OCI-LY1 (cell line): ENCODE results near the gene FKBP1A.

Experiments
- H2AFZ ChIP-seq: fragments of 200-600 bp; sonication (generic), shearing (Covaris generic); 2 replicates; pipeline ENCODE4 v1.6.0; 2014; ENCODE audit warnings: antibody characterized with exemption, mild to moderate bottlenecking, low read length
- H3F3A ChIP-seq: fragments of 200-600 bp; sonication (generic), shearing (Covaris generic); 2 replicates; pipeline ENCODE4 v1.6.0; 2014; ENCODE audit warnings: mild to moderate bottlenecking, antibody characterized with exemption, low read length, moderate library complexity; ENCODE audit not compliant: insufficient read depth
- H3K27ac ChIP-seq: fragments of 200-600 bp; sonication (generic); 2 replicates; pipeline ENCODE4 v1.5.1; 2014; ENCODE audit warnings: low read length, mixed run types, mild to moderate bottlenecking, low read depth; ENCODE audit not compliant: poor library complexity, severe bottlenecking
- H3K27me3 ChIP-seq: fragments of 200-600 bp; sonication (generic); 2 replicates; pipeline ENCODE4 v1.6.0; 2014; ENCODE audit warnings: antibody characterized with exemption, mild to moderate bottlenecking, low read length, moderate library complexity; ENCODE audit not compliant: insufficient read depth
- H3K36me3 ChIP-seq: fragments of 200-600 bp; sonication (generic); 2 replicates; pipeline ENCODE4 v1.6.1; 2014; ENCODE audit warnings: mild to moderate bottlenecking, antibody characterized with exemption, low read length, moderate library complexity, mixed read lengths; ENCODE audit not compliant: insufficient read depth
- H3K4me1 ChIP-seq: fragments of 200-600 bp; sonication (generic); 2 replicates; pipeline ENCODE4 v1.5.1; 2014; ENCODE audit warnings: mild to moderate bottlenecking, low read length, moderate library complexity; ENCODE audit not compliant: insufficient read depth, severe bottlenecking
- H3K4me2 ChIP-seq: fragments of 200-600 bp; sonication (generic), shearing (Covaris generic); 2 replicates; pipeline ENCODE4 v1.6.1; 2014; ENCODE audit warnings: low read length
- H3K4me3 ChIP-seq: fragments of 200-600 bp; sonication (generic); 2 replicates; pipeline ENCODE4 v1.5.1; 2014; ENCODE audit warnings: low read length, low read depth, mild to moderate bottlenecking, mixed read lengths; ENCODE audit not compliant: poor library complexity, severe bottlenecking
- H3K79me2 ChIP-seq: fragments of 200-600 bp; shearing (Covaris generic); 2 replicates; pipeline ENCODE4 v1.6.1; 2016; ENCODE audit warnings: mixed run types, low read length, mixed read lengths; ENCODE audit not compliant: insufficient read depth
- H3K9ac ChIP-seq: fragments of 200-600 bp; sonication (generic), shearing (Covaris generic); 2 replicates; pipeline ENCODE4 v1.6.1; 2014; ENCODE audit warnings: mild to moderate bottlenecking, low read length, mixed read lengths
- H3K9me2 ChIP-seq: fragments of 200-600 bp; sonication (generic), shearing (Covaris generic); 2 replicates; pipeline ENCODE4 v1.6.1; 2014; ENCODE audit warnings: low read depth, mild to moderate bottlenecking, low read length, mixed read lengths
- H3K9me3 ChIP-seq: fragments of 200-600 bp; shearing (Covaris generic); 2 replicates; pipeline ENCODE4 v1.6.1; 2014; ENCODE audit warnings: low read length, mixed read lengths
- H4K20me1 ChIP-seq: fragments of 200-600 bp; sonication (generic), shearing (Covaris generic); 2 replicates; pipeline ENCODE4 v1.6.0; 2016; ENCODE audit warnings: mild to moderate bottlenecking, low read length; ENCODE audit not compliant: insufficient read depth
- EZH2 ChIP-seq: fragments of 200-600 bp; sonication (generic), shearing (Covaris generic); IDR thresholded peaks from 2 replicates; pipeline ENCODE4 v1.8.0; 2017; ENCODE audit warnings: borderline replicate concordance, mixed run types, mild to moderate bottlenecking, antibody characterized with exemption, low read length, moderate library complexity, mixed read lengths
- TF ChIP-seq, protein P1 (sequence below): fragments of 200-600 bp; sonication (generic), shearing (Covaris generic); IDR thresholded peaks from 2 replicates; pipeline ENCODE4 v1.5.1; 2017; ENCODE audit warnings: mild to moderate bottlenecking, antibody characterized with exemption, low read length, moderate library complexity, mixed read lengths

FKBP1A gene

DNA sequence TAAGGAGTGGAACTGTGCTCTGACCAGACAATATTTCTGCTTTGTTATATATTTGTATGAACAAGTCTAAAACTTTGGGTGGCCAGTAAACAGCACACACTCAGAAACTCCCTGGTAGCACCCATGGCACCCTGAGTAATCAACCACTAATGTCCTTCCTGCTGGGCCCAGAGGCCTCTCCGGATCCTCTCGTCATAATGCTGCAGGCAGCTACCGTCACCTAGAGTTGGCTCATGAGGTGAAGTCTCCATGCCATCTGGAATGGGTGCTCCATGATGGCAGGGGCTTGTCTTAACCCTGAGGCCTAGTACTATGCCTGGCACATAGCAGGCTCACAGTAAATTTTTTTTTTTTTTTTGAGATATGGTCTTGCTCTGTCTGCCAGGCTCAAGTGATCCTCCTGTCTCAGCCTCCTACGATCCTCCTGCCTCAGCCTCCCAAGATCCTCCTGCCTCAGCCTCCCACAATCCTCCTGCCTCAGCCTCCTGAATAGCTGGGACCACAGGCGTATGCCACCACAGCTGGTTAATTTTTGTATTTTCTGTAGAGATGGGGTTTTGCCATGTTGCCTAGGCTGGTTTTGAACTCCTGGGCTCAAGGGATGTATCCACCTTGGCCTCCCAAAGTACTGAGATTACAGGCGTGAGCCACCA lies 60.9 kb downstream of the FKBP1A start:
- Histone ChIP-seq H3K79me2 (peaks cover 12% of the 10 kb centered on the region; the same call in 1 of the 2 replicates), H4K20me1 (no peaks in the 10 kb centered on the region), H3K9me3 (no peaks in the 10 kb centered on the region)

DNA sequence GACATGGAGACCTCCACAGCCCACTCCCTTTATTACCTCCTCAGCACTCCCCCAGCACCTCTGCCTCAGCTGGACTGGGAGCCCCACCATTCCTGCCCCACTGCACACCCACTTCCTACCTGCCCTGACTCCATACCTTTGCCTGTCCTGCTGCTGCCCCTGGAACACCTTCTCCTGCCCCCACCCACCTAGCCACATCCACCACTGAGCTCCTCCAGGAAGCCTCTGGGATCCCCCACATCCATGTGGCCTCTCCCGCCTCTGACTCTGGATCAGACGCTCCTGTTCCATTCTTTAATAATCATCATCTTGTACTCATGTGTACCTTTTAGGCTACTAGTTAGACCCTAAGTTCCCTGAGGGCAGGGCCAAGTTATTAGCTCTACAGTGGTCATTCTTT lies 61.8 kb downstream of the FKBP1A start:
- peaks cover 49% of the 10 kb centered on the region for H3K36me3 ChIP-seq
- H3K4me3 ChIP-seq = no peak overlapping the region
- H3K9me3 ChIP-seq = no peaks in the 10 kb centered on the region
- H3F3A ChIP-seq = no peaks in the 10 kb centered on the region
- no peaks in the 10 kb centered on the region for H4K20me1 ChIP-seq
- no peak overlapping the region for H3K27ac ChIP-seq
- peaks cover 21% of the 10 kb centered on the region for H3K79me2 ChIP-seq
- H3K9me2 ChIP-seq = no peaks in the 10 kb centered on the region
- H3K9ac ChIP-seq = no peak overlapping the region
- peaks cover 48% of the 10 kb centered on the region for H3K4me1 ChIP-seq
- H2AFZ ChIP-seq = no peak overlapping the region
- TF ChIP-seq, protein P1, sequence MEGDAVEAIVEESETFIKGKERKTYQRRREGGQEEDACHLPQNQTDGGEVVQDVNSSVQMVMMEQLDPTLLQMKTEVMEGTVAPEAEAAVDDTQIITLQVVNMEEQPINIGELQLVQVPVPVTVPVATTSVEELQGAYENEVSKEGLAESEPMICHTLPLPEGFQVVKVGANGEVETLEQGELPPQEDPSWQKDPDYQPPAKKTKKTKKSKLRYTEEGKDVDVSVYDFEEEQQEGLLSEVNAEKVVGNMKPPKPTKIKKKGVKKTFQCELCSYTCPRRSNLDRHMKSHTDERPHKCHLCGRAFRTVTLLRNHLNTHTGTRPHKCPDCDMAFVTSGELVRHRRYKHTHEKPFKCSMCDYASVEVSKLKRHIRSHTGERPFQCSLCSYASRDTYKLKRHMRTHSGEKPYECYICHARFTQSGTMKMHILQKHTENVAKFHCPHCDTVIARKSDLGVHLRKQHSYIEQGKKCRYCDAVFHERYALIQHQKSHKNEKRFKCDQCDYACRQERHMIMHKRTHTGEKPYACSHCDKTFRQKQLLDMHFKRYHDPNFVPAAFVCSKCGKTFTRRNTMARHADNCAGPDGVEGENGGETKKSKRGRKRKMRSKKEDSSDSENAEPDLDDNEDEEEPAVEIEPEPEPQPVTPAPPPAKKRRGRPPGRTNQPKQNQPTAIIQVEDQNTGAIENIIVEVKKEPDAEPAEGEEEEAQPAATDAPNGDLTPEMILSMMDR = no peak
- no peak for TF ChIP-seq EZH2
- no peak overlapping the region for H3K4me2 ChIP-seq
- no peaks in the 10 kb centered on the region for H3K27me3 ChIP-seq

More for the DNA sequence above, 60.9 kb downstream of the FKBP1A start:
- TF ChIP-seq, protein P1 = no peak
- TF ChIP-seq EZH2 = no peak
- H3K4me1 ChIP-seq = peaks cover 40% of the 10 kb centered on the region
- H3F3A ChIP-seq = no peaks in the 10 kb centered on the region
- H3K9me2 ChIP-seq = no peaks in the 10 kb centered on the region
- H3K9ac ChIP-seq = no peak overlapping the region
- no peak overlapping the region for H3K4me2 ChIP-seq
- H3K36me3 ChIP-seq = peaks cover 49% of the 10 kb centered on the region
- no peak overlapping the region for H3K27ac ChIP-seq
- H2AFZ ChIP-seq = no peak overlapping the region
- no peaks in the 10 kb centered on the region for H3K27me3 ChIP-seq
- H3K4me3 ChIP-seq = no peak overlapping the region

DNA sequence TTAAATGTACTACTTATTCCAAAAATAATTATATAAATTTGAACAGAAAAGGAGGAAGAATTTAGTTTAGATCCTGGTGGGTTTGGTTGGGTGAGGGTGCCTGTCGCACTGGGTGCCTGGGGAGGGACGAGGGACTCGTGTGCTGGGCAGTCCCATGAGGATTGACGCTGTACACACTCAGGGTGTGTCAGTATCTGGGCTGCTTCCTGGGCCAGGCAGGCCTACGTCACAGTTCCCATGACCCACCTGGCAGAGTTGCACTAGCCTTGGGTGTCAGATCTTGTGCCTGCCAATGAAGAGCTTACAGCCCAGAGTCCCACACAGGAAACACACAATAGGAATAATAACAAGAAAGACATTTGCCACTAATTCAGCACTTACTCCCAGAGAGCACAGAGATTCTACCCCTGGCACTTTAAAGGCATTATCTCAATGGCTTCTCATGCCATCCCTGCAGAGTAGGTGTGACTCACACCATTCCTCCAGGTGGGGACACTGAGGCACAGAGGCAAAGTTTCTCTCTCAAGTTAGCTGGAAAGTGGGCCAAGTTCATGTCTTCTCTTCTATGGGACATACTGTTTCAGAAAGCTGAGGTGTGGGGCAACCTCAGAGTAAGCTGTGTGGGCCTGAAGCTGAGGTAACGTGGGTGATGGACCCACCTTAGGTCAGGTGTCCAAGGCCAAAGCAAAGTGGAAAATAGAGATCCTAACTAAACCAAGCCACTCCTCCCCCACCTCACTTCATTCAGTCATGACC lies 62.6 kb downstream of the FKBP1A start:
- Histone ChIP-seq H3K79me2 (peaks cover 29% of the 10 kb centered on the region), H3K9me2 (no peaks in the 10 kb centered on the region), H4K20me1 (no peaks in the 10 kb centered on the region), H3K9ac (no peak overlapping the region), H3K4me2 (no peak overlapping the region), H3F3A (no peaks in the 10 kb centered on the region), H3K36me3 (peaks cover 49% of the 10 kb centered on the region), H3K27ac (no peak overlapping the region), H3K9me3 (no peaks in the 10 kb centered on the region), H3K4me1 (peaks cover 51% of the 10 kb centered on the region), H3K4me3 (no peak overlapping the region), H2AFZ (no peak overlapping the region), H3K27me3 (no peaks in the 10 kb centered on the region)
- TF ChIP-seq, protein P1 = no peak
- TF ChIP-seq EZH2 = no peak
